Suprapubic skin (tissue), 4 donors: Measurements from ENCODE around the gene CNR2. TPM values are rescaled to one million over a fixed set of nuclear protein-coding genes. Genes with fewer than 3 reads are reported as not detected.

Source experiments
- DNase-seq, 2 donors: peaks; one replicate each; pipeline ENCODE4 v3.0.0-alpha.2; 2019; ENCODE audit warnings: low spot score in 2 of 2
- H3K27ac ChIP-seq: fragments of 200-600 bp; sonication (generic); one replicate; pipeline ENCODE4 v1.5.1; 2019
- H3K27me3 ChIP-seq: fragments of 200-600 bp; sonication (generic); one replicate; pipeline ENCODE4 v1.5.1; 2019
- H3K36me3 ChIP-seq: fragments of 200-600 bp; sonication (generic); one replicate; pipeline ENCODE4 v1.5.1; 2019
- H3K4me1 ChIP-seq: fragments of 200-600 bp; sonication (generic); one replicate; pipeline ENCODE4 v1.5.1; 2019
- H3K4me3 ChIP-seq: fragments of 200-600 bp; sonication (generic); one replicate; pipeline ENCODE4 v1.5.1; 2019; ENCODE audit warnings: mild to moderate bottlenecking
- H3K9me3 ChIP-seq: fragments of 200-600 bp; sonication (generic); one replicate; pipeline ENCODE4 v1.5.1; 2019
- CTCF ChIP-seq, 2 donors: fragments of 200-600 bp in 1 of 2; fragments of 450-650 bp in 1 of 2; sonication (generic) in 1 of 2; IDR thresholded peaks; one replicate each; pipeline ENCODE4 v1.5.1; 2016 to 2019; ENCODE audit warnings: antibody characterized with exemption in 2 of 2, mild to moderate bottlenecking in 1 of 2, moderate library complexity in 1 of 2
- EP300 ChIP-seq: sonication (generic); formaldehyde crosslinking; IDR thresholded peaks from one replicate; pipeline ENCODE4 v1.6.1; 2017; ENCODE audit warnings: antibody characterized with exemption
- POLR2A ChIP-seq, 2 donors: fragments of 450-650 bp; IDR thresholded peaks; one replicate each; pipeline ENCODE4 v1.6.1; 2017; ENCODE audit warnings: antibody characterized with exemption in 2 of 2, mild to moderate bottlenecking in 2 of 2, moderate library complexity in 2 of 2
- POLR2AphosphoS5 ChIP-seq, 3 donors: sonication (generic); formaldehyde crosslinking; IDR thresholded peaks; one replicate each; pipeline ENCODE4 v1.6.1; 2017; ENCODE audit warnings: antibody characterized with exemption in 3 of 3
- WGBS: methylation state at CpG from one replicate; pipeline ENCODE4 v1.1.5; 2018; 5-methylcytosine and 5-hydroxymethylcytosine counted together
- total RNA-seq, 4 donors: library from RNA; depleted of rRNA; stranded (reverse); fragments of >200 nt; gene quantifications; one replicate each; pipeline ENCODE4 v1.1.0, GENCODE V29; 2016

Gene CNR2
- total RNA-seq, 4 donors from 2014 or later = not detected

GRCh38 chr1:23923592-23924499, 10.7 kb upstream of the CNR2 start:
- WGBS = 28% methylated on average over 8 of the region's 8 CpGs
- Histone ChIP-seq H3K9me3 (no peaks in the 10 kb centered on the region), H3K27me3 (no peaks in the 10 kb centered on the region), H3K27ac (no peak overlapping the region), H3K4me3 (no peak overlapping the region), H3K4me1 (peaks cover 9% of the 10 kb centered on the region), H3K36me3 (no peaks in the 10 kb centered on the region)
- no peak for DNase-seq
- TF ChIP-seq EP300 (no peak), POLR2AphosphoS5 (IDR thresholded peaks at IDR 0.05) (no peak), POLR2A (IDR thresholded peaks at IDR 0.05) (no peak), CTCF (IDR thresholded peaks at IDR 0.05) (no peak)

GRCh38 chr1:23922321-23922943, 9.3 kb upstream of the CNR2 start:
- no peak for TF ChIP-seq EP300
- TF ChIP-seq POLR2AphosphoS5 (IDR thresholded peaks at IDR 0.05) = no peak
- no peak for TF ChIP-seq POLR2A (IDR thresholded peaks at IDR 0.05)
- no peak for TF ChIP-seq CTCF (IDR thresholded peaks at IDR 0.05)

GRCh38 chr1:23916209-23917131, 3.3 kb upstream of the CNR2 start:
- H3K27me3 ChIP-seq = no peaks in the 10 kb centered on the region
- H3K4me3 ChIP-seq = no peak overlapping the region
- DNase-seq = no peak
- peaks cover 9% of the 10 kb centered on the region for H3K4me1 ChIP-seq
- H3K9me3 ChIP-seq = no peaks in the 10 kb centered on the region
- H3K27ac ChIP-seq = no peak overlapping the region
- 58% methylated on average over 12 of the region's 12 CpGs for WGBS
- TF ChIP-seq POLR2AphosphoS5 (IDR thresholded peaks at IDR 0.05) (no peak), CTCF (IDR thresholded peaks at IDR 0.05) (peak in 1 of 2 donors; percentile 41)
- no peaks in the 10 kb centered on the region for H3K36me3 ChIP-seq

More at GRCh38 chr1:23922321-23922943, 9.3 kb upstream of the CNR2 start:
- peaks cover 9% of the 10 kb centered on the region for H3K4me1 ChIP-seq
- no peaks in the 10 kb centered on the region for H3K27me3 ChIP-seq
- DNase-seq = no peak
- no peak overlapping the region for H3K27ac ChIP-seq
- H3K9me3 ChIP-seq = no peaks in the 10 kb centered on the region
- no peaks in the 10 kb centered on the region for H3K36me3 ChIP-seq
- no peak overlapping the region for H3K4me3 ChIP-seq
- 92% methylated on average over 8 of the region's 8 CpGs for WGBS

- Histone ChIP-seq H3K27me3 (no peaks in the 10 kb centered on the region), H3K27ac (no peak overlapping the region), H3K4me1 (peaks cover 5% of the 10 kb centered on the region), H3K4me3 (no peak overlapping the region), H3K9me3 (no peaks in the 10 kb centered on the region), H3K36me3 (no peaks in the 10 kb centered on the region)
- no peak for DNase-seq
- TF ChIP-seq CTCF (IDR thresholded peaks at IDR 0.05) (no peak), POLR2A (IDR thresholded peaks at IDR 0.05) (no peak), POLR2AphosphoS5 (IDR thresholded peaks at IDR 0.05) (no peak), EP300 (no peak)
- WGBS = 95% methylated on average over 5 of the region's 5 CpGs
These were observed 2.3 kb upstream of the CNR2 start for GRCh38 chr1:23915466-23915865.
